Dermis blood vessel endothelial cell (primary cell): ENCODE results near the gene GRHPR. TPM values are rescaled to one million over a fixed set of nuclear protein-coding genes. Genes with fewer than 3 reads are reported as not detected.

Experiments used
- DNase-seq: peaks from one replicate; pipeline ENCODE4 v3.0.0; 2010
- total RNA-seq: library from RNA; depleted of rRNA; stranded (reverse); fragments of >200 nt; gene quantifications from 2 replicates; pipeline ENCODE4 v1.2.3, GENCODE V29; 2014

The GRHPR gene
- total RNA-seq, 1 donor from 2014 or later: 174 TPM

DNA sequence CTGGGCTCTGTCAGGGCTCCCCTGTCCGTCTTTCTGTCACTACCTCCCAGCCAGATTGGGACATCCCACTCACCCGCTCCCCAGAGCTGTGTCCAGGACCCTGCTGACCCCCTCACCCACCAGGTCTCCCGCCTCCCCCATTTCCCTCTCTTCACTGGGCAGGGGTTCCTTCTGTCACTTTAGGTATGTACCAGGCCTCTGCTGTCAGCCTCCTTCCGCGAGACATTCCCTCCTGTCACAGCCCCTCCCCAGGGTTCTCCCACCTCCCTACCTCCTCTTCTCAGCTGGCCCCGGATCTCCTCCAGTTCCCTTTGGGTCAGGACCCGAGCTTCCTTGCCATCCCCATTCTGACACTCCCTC, 63.7 kb downstream of the GRHPR start:
- DNase-seq: no peak

Other genes with a start within 250 kb of the GRHPR start
- 13.1 and 14.4 TPM in 2 replicates for gene ZBTB5, start 42.8 kb downstream of the GRHPR start, total RNA-seq
- gene POLR1E, start 63.3 kb downstream of the GRHPR start, total RNA-seq: 11.9 and 16.4 TPM in 2 replicates
- gene FBXO10, start 153.7 kb downstream of the GRHPR start, total RNA-seq: 12.8 and 17.0 TPM in 2 replicates
- 84.9 and 156 TPM in 2 replicates for gene TOMM5, start 169.9 kb downstream of the GRHPR start, total RNA-seq
- not detected in 2 replicates for gene FRMPD1, start 228.3 kb downstream of the GRHPR start, total RNA-seq